Mesendoderm (in vitro differentiated cells): ENCODE measurements around the gene EXOC3L2.
A peak's percentile ranks its signal among the peaks of the same experiment; 100 is the strongest.

ENCODE experiments used
- DNase-seq: peaks from one replicate; pipeline ENCODE4 v3.0.0; 2013
- H2AK5ac ChIP-seq: 2 replicates; pipeline ENCODE4 v1.6.1; 2013; ENCODE audit warnings: low read length, inconsistent platforms
- H2BK120ac ChIP-seq: 2 replicates; pipeline ENCODE4 v1.6.1; 2013; ENCODE audit warnings: low read depth, mild to moderate bottlenecking, low read length, moderate library complexity, mixed read lengths
- H2BK15ac ChIP-seq: replicated peaks from 2 replicates; pipeline ENCODE4 v1.6.1; 2013; ENCODE audit warnings: low read depth, mild to moderate bottlenecking, moderate library complexity
- H2BK5ac ChIP-seq: 2 replicates; pipeline ENCODE4 v1.6.1; 2013; ENCODE audit warnings: low read length, inconsistent platforms
- H3K18ac ChIP-seq: 2 replicates; pipeline ENCODE4 v1.6.1; 2013; ENCODE audit warnings: mild to moderate bottlenecking, low read length, mixed read lengths
- H3K23ac ChIP-seq: one replicate; pipeline ENCODE4 v1.6.1; 2013; ENCODE audit warnings: low read length
- H3K27ac ChIP-seq: 2 replicates; pipeline ENCODE4 v1.5.1; 2013; ENCODE audit warnings: low read depth, mild to moderate bottlenecking, inconsistent platforms, low read length, moderate library complexity
- H3K27me3 ChIP-seq: 2 replicates; pipeline ENCODE4 v1.6.1; 2013; ENCODE audit warnings: low read length, control low read depth, mild to moderate bottlenecking, inconsistent platforms; ENCODE audit not compliant: insufficient read depth, poor library complexity
- H3K36me3 ChIP-seq: 2 replicates; pipeline ENCODE4 v1.6.1; 2013; ENCODE audit warnings: low read length, inconsistent platforms; ENCODE audit not compliant: control insufficient read depth, insufficient read depth
- H3K4ac ChIP-seq: one replicate; pipeline ENCODE4 v1.6.1; 2013; ENCODE audit warnings: low read depth, mild to moderate bottlenecking, low read length, moderate library complexity
- H3K4me1 ChIP-seq: 2 replicates; pipeline ENCODE4 v1.6.1; 2013; ENCODE audit warnings: low read depth, low read length, inconsistent platforms; ENCODE audit not compliant: control insufficient read depth
- H3K4me2 ChIP-seq: 2 replicates; pipeline ENCODE4 v1.6.1; 2013; ENCODE audit warnings: low read length
- H3K4me3 ChIP-seq: 2 replicates; pipeline ENCODE4 v1.5.1; 2013; ENCODE audit warnings: mild to moderate bottlenecking, low read length
- H3K56ac ChIP-seq: one replicate; pipeline ENCODE4 v1.6.1; 2013; ENCODE audit warnings: low read length
- H3K79me1 ChIP-seq: 2 replicates; pipeline ENCODE4 v1.6.1; 2013; ENCODE audit warnings: low read length, inconsistent platforms
- H3K79me2 ChIP-seq: 2 replicates; pipeline ENCODE4 v1.6.1; 2013; ENCODE audit warnings: mild to moderate bottlenecking, low read length; ENCODE audit not compliant: control insufficient read depth, insufficient read depth
- H3K9ac ChIP-seq: 2 replicates; pipeline ENCODE4 v1.6.1; 2013; ENCODE audit warnings: low read length, inconsistent platforms
- H4K5ac ChIP-seq: one replicate; pipeline ENCODE4 v1.6.1; 2013; ENCODE audit warnings: low read length
- H4K8ac ChIP-seq: one replicate; pipeline ENCODE4 v1.6.1; 2013; ENCODE audit warnings: low read depth, mild to moderate bottlenecking, control low read depth, low read length, moderate library complexity
- WGBS: extraction: QIAGEN DNeasy Blood & Tissue Kit; methylation state at CpG from one replicate; pipeline ENCODE4 v1.1.7; 2013; ENCODE audit warnings: low lambda C conversion rate, missing lambda C conversion rate; ENCODE audit not compliant: insufficient coverage; ENCODE audit errors: extremely low coverage; 5-methylcytosine and 5-hydroxymethylcytosine counted together

The EXOC3L2 gene

DNA sequence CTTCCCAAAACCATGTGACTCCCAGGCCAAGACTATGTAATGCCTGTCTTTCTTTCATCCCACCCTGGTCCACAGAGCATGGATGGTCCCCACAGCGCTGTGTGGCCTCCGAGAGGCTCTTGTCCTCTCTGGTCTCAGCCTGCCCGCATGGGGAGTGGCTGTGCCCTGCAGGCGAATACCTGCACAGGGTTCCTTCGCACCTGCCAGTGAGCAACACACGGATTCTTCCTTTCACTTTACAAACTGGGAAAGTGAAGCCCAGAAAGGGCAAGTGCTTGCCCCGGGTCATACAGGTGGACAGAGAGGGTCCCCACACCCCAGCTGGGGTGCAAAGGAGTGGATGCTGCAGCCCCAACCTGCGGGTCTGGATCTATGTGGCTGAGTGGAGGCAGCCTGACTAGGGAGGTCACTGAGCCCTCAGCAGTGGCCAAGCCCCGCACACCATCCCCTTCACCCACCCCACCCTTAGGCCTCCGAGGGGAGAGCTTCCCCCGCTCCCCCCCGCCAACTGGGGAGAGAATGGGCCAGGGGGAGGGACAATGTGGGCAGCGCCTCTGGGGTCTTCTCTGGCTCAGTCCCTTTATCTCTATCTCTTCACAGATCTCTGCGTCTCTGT is 5.1 kb upstream of the EXOC3L2 start:
- WGBS = no CpG with 5 or more reads among the region's 14 CpGs
- Histone ChIP-seq H3K4me1 (no peaks in the 10 kb centered on the region), H3K4ac (no peak overlapping the region), H2BK5ac (no peak overlapping the region), H3K4me3 (no peak overlapping the region), H4K8ac (no peak overlapping the region), H3K9ac (peak overlapping the region; percentile 71), H4K5ac (no peak overlapping the region), H2AK5ac (no peak overlapping the region), H3K27me3 (no peaks in the 10 kb centered on the region), H3K23ac (no peak overlapping the region), H3K56ac (peak overlapping the region; percentile 91), H2BK120ac (no peak overlapping the region), H3K79me2 (peaks cover 5% of the 10 kb centered on the region), H3K18ac (no peak overlapping the region), H3K27ac (no peak overlapping the region), H3K36me3 (no peaks in the 10 kb centered on the region), H2BK15ac (no peak overlapping the region), H3K4me2 (peak overlapping the region; percentile 32), H3K79me1 (peaks cover 11% of the 10 kb centered on the region)
- peak; percentile 39 for DNase-seq

DNA sequence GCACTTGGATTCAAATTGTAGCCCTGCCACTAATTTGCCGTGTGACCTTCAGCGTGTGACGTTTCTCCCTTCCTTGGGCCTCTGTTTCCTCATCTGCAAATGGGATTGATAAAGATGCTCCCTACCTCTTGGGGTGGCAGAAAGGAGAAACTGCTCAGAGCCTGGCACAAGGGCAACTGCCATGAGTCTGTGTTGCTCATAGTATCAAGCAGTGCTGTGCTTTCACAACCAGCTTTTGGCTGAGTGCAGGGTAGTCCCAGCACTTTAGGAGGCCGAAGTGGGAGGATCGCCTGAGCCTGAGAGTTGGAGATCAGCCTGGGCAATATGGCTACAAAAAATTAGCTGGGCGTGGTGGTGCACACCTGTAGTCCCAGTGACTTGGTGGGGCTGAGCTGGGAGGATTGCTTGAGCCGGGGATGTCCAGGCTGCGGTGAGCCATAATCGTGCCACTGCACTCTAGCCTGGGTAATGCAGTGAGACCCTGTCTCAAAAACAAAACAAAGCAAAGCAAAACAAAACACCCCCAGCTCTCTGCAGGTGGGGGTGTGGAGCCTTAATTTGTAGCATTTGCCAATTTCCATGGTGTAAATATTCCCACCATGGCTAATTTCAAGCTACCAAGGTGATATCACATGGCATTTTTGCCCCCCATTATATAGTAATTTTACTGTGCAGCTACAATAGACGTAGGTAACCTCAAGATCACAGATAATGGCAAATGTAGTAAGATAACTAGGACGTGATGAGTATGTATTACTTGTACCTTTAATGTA is 4.2 kb upstream of the EXOC3L2 start:
- WGBS = no CpG with 5 or more reads among the region's 11 CpGs

DNA sequence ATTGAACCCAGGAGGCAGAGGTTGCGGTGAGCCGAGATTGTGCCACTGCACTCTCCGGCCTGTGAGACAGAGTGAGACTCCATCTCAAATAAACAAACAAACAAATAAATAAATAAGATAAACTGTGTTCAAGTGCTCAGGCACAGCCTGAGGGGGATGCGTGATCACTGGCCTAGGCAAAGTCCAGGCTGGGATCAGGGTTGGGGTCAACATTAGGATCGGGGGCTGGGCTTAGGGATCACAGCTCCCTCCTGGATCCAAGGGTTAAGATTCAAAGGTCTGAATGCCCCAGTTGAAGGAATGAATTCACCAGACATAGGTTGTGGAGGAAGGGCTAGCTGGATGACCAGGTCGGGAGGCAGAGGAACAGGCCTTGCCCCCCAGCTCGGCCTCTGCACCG is 1.9 kb upstream of the EXOC3L2 start:
- H2AK5ac ChIP-seq = no peak overlapping the region
- no peak for DNase-seq
- no peak overlapping the region for H3K9ac ChIP-seq
- no peak overlapping the region for H3K4me3 ChIP-seq
- H3K79me1 ChIP-seq = no peaks in the 10 kb centered on the region
- H3K4me2 ChIP-seq = no peak overlapping the region
- H2BK5ac ChIP-seq = no peak overlapping the region
- no CpG with 5 or more reads among the region's 8 CpGs for WGBS
- H3K56ac ChIP-seq = no peak overlapping the region
- no peaks in the 10 kb centered on the region for H3K36me3 ChIP-seq
- H4K5ac ChIP-seq = no peak overlapping the region
- H3K79me2 ChIP-seq = peaks cover 2% of the 10 kb centered on the region
- no peak overlapping the region for H2BK120ac ChIP-seq
- peaks cover 2% of the 10 kb centered on the region for H3K4me1 ChIP-seq
- H2BK15ac ChIP-seq = no peak overlapping the region
- H3K23ac ChIP-seq = no peak overlapping the region
- no peak overlapping the region for H3K4ac ChIP-seq
- no peak overlapping the region for H3K18ac ChIP-seq
- H3K27ac ChIP-seq = no peak overlapping the region
- H3K27me3 ChIP-seq = no peaks in the 10 kb centered on the region
- H4K8ac ChIP-seq = no peak overlapping the region

More for the DNA sequence above, 4.2 kb upstream of the EXOC3L2 start:
- Histone ChIP-seq H3K27me3 (no peaks in the 10 kb centered on the region), H2BK120ac (no peak overlapping the region), H2BK5ac (no peak overlapping the region), H3K79me2 (peaks cover 5% of the 10 kb centered on the region), H3K4me2 (no peak overlapping the region), H2BK15ac (no peak overlapping the region), H3K23ac (no peak overlapping the region), H3K4me1 (peaks cover 2% of the 10 kb centered on the region), H3K18ac (no peak overlapping the region), H3K36me3 (no peaks in the 10 kb centered on the region), H2AK5ac (no peak overlapping the region), H3K9ac (no peak overlapping the region), H4K5ac (no peak overlapping the region), H3K4ac (no peak overlapping the region), H3K79me1 (peaks cover 9% of the 10 kb centered on the region), H3K27ac (no peak overlapping the region), H3K4me3 (no peak overlapping the region), H3K56ac (no peak overlapping the region), H4K8ac (no peak overlapping the region)
- no peak for DNase-seq

DNA sequence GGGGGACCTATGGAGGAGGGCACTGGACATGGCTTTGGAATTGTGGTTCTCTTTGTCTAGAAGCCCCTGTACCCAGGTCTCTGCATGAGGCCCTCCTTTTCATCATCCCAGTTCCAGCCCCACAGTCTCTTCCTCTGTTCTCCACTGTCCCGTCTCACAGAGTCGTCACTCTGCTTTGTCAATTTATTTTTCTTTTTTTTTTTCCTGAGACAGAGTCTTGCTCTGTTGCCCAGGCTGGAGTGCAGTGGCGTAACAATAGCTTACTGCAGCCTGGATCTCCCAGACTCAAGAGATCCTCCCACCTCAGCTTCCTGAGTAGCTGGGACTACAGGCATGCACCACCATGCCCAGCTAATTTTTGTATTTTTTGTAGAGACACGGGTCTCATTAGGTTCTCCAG is 619 bp upstream of the EXOC3L2 start:
- H3K27ac ChIP-seq = no peak overlapping the region
- peak overlapping the region; percentile 74 for H3K56ac ChIP-seq
- H3K79me1 ChIP-seq = no peaks in the 10 kb centered on the region
- WGBS = no CpG with 5 or more reads among the region's 4 CpGs
- H3K4me3 ChIP-seq = no peak overlapping the region
- no peak overlapping the region for H2AK5ac ChIP-seq
- H2BK120ac ChIP-seq = no peak overlapping the region
- H3K79me2 ChIP-seq = no peaks in the 10 kb centered on the region
- peak overlapping the region; percentile 43 for H3K18ac ChIP-seq
- DNase-seq = no peak
- H3K4me2 ChIP-seq = no peak overlapping the region
- no peak overlapping the region for H4K8ac ChIP-seq
- H3K36me3 ChIP-seq = no peaks in the 10 kb centered on the region
- no peak overlapping the region for H3K4ac ChIP-seq
- no peak overlapping the region for H3K9ac ChIP-seq
- no peaks in the 10 kb centered on the region for H3K27me3 ChIP-seq
- H3K4me1 ChIP-seq = peaks cover 2% of the 10 kb centered on the region
- no peak overlapping the region for H3K23ac ChIP-seq
- H2BK15ac ChIP-seq = no peak overlapping the region
- H4K5ac ChIP-seq = no peak overlapping the region
- no peak overlapping the region for H2BK5ac ChIP-seq

DNA sequence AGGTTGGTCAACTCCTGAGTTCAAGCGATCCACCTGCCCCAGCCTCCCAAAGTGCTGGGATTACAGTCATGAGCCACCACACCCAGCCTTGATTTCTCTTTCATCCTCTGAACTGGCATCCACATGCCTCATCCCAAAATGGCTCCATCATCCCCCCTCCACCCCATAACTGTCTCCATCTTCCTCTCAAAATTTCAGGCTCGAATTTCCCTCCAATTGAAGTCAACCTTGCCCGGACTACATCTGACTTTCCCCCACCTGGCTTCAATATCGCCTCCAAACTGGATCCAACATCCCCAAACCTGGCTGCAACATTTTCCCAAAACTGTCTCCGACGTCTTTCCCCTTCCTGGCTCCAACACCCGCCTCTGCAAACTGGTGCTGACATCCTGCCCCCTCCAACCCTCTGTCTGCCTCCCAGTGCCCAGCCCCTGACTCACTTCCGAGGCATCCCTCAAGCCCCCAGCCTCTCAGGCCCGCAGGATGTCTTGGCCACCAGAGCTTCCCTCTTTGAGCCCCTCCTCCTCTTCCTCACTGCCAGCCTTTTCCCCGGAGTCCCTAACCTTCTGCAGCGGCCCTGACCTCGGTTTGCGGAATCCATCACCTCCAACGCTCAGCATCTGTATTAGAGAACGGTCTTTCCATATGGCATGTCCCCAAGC is 943 bp downstream of the EXOC3L2 start:
- H3K4ac ChIP-seq = no peak overlapping the region
- no peak overlapping the region for H2BK15ac ChIP-seq
- H3K27ac ChIP-seq = no peak overlapping the region
- no peak overlapping the region for H3K4me2 ChIP-seq
- no peak overlapping the region for H2BK120ac ChIP-seq
- H3K27me3 ChIP-seq = no peaks in the 10 kb centered on the region
- no peaks in the 10 kb centered on the region for H3K79me1 ChIP-seq
- H3K56ac ChIP-seq = no peak overlapping the region
- no peaks in the 10 kb centered on the region for H3K79me2 ChIP-seq
- H2BK5ac ChIP-seq = no peak overlapping the region
- peaks cover 2% of the 10 kb centered on the region for H3K4me1 ChIP-seq
- H3K23ac ChIP-seq = no peak overlapping the region
- no CpG with 5 or more reads among the region's 15 CpGs for WGBS
- H4K8ac ChIP-seq = no peak overlapping the region
- H3K36me3 ChIP-seq = no peaks in the 10 kb centered on the region
- DNase-seq = peak; percentile 32
- H3K18ac ChIP-seq = no peak overlapping the region
- H3K9ac ChIP-seq = no peak overlapping the region
- no peak overlapping the region for H3K4me3 ChIP-seq
- H2AK5ac ChIP-seq = no peak overlapping the region
- no peak overlapping the region for H4K5ac ChIP-seq
